Right cardiac atrium (tissue), 5 donors: Measurements from ENCODE around the gene APOF. TPM values are rescaled to one million over a fixed set of nuclear protein-coding genes. Genes with fewer than 3 reads are reported as not detected.
"Not testable (repeated sequence)": the region's sequence is repeated elsewhere in the genome, so short reads cannot be mapped to it uniquely, and the experiment has no call there.

Experiments used
- ATAC-seq, 2 donors: fragments of 200-7000 bp; cut with Tn5 transposase; one replicate each; pipeline versions ENCODE4 v1.8.0 to v1.9.1; 2020; ENCODE audit warnings: moderate library complexity in 2 of 2, mild to moderate bottlenecking in 1 of 2
- DNase-seq, 3 donors: peaks; one replicate each; pipeline ENCODE4 v3.0.0-alpha.2; 2020
- H3K27ac ChIP-seq: one replicate; pipeline ENCODE4 v1.5.1; 2013; ENCODE audit warnings: mild to moderate bottlenecking, low read length, control low read depth, moderate library complexity
- H3K27me3 ChIP-seq: one replicate; pipeline ENCODE4 v1.6.1; 2013; ENCODE audit not compliant: control insufficient read depth, insufficient read depth
- H3K4me1 ChIP-seq: one replicate; pipeline ENCODE4 v1.6.1; 2013; ENCODE audit warnings: low read length; ENCODE audit not compliant: control insufficient read depth, insufficient read depth
- H3K4me3 ChIP-seq: one replicate; pipeline ENCODE4 v1.5.1; 2013; ENCODE audit warnings: low read length, control low read depth
- H3K9me3 ChIP-seq: one replicate; pipeline ENCODE4 v1.6.1; 2013; ENCODE audit warnings: low read length; ENCODE audit not compliant: control insufficient read depth
- WGBS: extraction: QIAGEN DNeasy Blood & Tissue Kit; methylation state at CpG from one replicate; pipeline ENCODE4 v1.1.7; 2013; 5-methylcytosine and 5-hydroxymethylcytosine counted together
- intact Hi-C, 4 donors: fragments of 100-400 bp; cut with DNase I; formaldehyde crosslinking; loops; one replicate each; pipeline versions ENCODE4 v1.11.0 to v1.14.0; 2022 to 2023
- long read RNA-seq, 4 donors: library from polyadenylated mRNA; unstranded; transcript quantifications; one replicate each; pipeline ENCODE4 v2.0.0, GENCODE V29; 2020 to 2021
- polyA plus RNA-seq: library from polyadenylated mRNA; stranded (reverse); fragments of 200-250 nt; gene quantifications from one replicate; pipeline ENCODE4 v1.2.3, GENCODE V29; 2013
- total RNA-seq, 4 donors: library from RNA; stranded (reverse); fragmentation: NEBNext Ultra II Directional; extraction: Animal tissue kit (Norgen Biotek cat#: 25700); gene quantifications; one replicate each; pipeline ENCODE4 v1.2.1, GENCODE V29; 2021
- donor health status: healthy with polysubstance abuse.
- donor health status: DM: no; HTN: yes; CAD: no.
- donor health status: DM: no; HTN: no; CAD: no.
- donor health status: DM: no; HTN: yes; CAD: no; lungs with severe emphysema.
- donor health status: DM: yes; HTN: yes; CAD: no.

The APOF gene
- total RNA-seq = not detected
- polyA plus RNA-seq = not detected
- long read RNA-seq, donor 1 = 0 reads
- long read RNA-seq, donor 2 = 0 reads
- long read RNA-seq, donor 3 = 0 reads
- long read RNA-seq, donor 4 = 0 reads

DNA sequence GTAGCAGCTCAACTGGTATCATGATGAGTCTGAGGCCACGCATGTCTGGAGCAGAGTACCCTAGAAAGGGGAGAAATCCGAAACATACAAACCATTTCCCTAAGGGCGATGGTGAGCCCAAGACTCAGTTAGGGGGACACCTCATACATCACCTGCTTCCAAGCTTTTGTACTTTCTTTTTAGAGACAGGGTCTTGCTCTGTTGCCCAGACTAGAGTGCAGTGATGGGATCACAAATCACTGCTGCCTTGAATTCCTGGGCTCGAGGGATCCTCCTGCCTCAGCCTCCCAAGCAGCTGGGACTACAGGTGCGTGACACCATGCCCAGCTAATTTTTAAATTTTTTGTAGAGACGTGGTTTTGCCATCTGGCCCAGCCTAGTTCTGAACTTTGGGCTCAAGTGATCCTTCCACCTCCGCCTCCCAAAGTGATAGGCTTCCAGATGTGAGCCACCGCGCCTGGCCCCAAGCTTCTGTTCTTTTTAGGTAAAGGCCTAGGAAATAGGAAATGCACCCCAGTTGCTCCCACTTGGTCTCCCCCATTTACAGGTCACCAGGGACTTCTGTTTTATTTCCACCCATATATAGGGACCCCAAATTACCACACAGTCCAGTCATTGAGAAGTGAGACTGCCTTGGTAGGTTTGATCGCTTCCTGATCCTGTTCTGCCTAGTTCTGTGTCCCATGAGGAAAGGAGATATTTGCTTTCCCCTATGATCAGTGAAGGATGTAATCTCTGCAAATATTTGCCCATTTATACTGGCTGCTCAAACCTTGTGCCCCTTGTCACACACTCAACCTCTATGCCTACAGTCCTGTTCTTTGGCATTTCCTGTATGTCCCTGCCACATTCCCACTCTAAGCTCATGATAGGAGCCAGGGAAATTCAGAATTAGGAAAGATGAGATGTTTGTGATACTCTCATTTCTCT, at the start of gene APOF:
APOF (minus strand) TSS at position 728 of the 930 bp plus-strand sequence; CDS start at position 616, 112 bp downstream.
- H3K27ac ChIP-seq = no peak within 1 kb of the TSS
- intact Hi-C loops = loop anchor here in 1 of 4 donors (10.0 kb wide), 1 partner anchor 82 kb away; the partner anchor contains the start of gene TIMELESS
- DNase-seq (no peak), ATAC-seq (no peak)
- H3K9me3 ChIP-seq = no peaks in the 10 kb centered on the region
- H3K27me3 ChIP-seq = no peaks in the 10 kb centered on the region
- H3K4me1 ChIP-seq = peaks cover 2% of the 10 kb centered on the region
- 93% methylated on average over 10 of the region's 10 CpGs for WGBS
- H3K4me3 ChIP-seq = no peak within 1 kb of the TSS

DNA sequence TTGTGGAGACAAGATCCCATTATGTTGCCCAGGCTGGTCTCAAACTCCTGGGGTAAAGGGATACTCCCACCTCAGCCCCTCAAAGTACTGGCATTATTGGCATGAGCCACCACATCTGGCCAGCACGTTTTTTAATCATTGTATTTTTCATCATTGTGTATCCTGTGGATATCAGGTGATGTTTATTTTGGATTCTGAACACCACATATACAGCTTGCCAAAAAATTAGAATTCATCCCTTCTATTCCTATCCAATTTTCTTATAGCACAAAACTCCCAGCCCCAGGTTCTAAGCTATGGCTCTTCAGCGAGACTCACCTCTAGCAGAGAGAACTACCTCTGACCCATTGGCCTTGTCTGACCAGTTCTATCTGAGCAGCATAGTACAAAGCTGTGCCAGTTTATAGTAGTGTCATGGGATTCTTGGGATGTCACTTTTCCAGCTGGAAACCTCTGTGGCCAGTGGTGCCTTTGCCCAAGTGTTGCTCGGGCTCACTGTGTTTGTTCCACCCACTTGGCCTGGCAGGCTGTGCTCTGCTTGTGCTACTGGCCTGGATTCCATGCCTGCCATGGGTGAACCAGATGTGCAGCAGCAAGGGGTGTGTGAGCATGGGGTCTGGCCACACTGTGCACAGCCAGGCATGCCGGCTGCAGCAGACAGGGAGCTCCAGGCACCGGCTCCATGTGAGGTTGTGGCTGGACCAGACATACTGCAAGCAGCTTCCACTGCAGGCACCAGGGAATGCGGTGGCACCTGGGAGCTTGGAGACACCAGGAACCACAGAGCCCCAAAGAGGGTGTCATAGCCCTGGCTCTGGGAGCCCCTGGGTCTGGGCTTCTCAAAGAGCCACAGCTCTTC, 49.4 kb upstream of the APOF start:
- WGBS = 76% methylated on average over 6 of the region's 6 CpGs
- ATAC-seq = peak in 1 of 2 donors; percentile 33
- intact Hi-C loops = no loop called here

DNA sequence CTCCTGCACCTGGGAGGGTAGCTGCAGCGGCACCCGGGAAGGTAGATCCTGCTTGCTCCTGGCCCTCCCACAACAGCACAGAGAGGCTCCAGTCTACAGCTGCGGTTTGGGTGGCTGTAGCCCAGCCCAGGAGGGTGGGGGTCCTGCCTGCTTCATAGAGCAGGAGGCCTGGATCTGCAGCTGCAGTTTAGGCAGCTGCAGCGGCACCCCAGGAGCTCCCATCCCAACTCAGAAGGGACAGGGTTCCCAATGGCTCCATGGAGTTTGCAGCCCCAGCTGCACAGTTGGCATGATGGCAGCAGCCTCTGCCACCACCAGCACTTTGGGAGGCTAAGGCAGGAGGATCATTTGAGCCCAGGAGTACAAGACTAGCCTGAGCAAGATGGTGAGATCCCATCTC, 48.1 kb upstream of the APOF start:
- DNase-seq = no peak
- no peaks in the 10 kb centered on the region for H3K27me3 ChIP-seq
- no peak overlapping the region for H3K27ac ChIP-seq
- no peaks in the 10 kb centered on the region for H3K4me1 ChIP-seq
- WGBS = 91% methylated on average over 4 of the region's 4 CpGs
- H3K4me3 ChIP-seq = no peak overlapping the region
- H3K9me3 ChIP-seq = no peaks in the 10 kb centered on the region
- intact Hi-C loops = no loop called here
- no peak for ATAC-seq

More for the DNA sequence above, 49.4 kb upstream of the APOF start:
- Histone ChIP-seq H3K9me3 (no peaks in the 10 kb centered on the region), H3K4me3 (no peak overlapping the region), H3K4me1 (no peaks in the 10 kb centered on the region), H3K27ac (no peak overlapping the region), H3K27me3 (no peaks in the 10 kb centered on the region)
- no peak for DNase-seq

DNA sequence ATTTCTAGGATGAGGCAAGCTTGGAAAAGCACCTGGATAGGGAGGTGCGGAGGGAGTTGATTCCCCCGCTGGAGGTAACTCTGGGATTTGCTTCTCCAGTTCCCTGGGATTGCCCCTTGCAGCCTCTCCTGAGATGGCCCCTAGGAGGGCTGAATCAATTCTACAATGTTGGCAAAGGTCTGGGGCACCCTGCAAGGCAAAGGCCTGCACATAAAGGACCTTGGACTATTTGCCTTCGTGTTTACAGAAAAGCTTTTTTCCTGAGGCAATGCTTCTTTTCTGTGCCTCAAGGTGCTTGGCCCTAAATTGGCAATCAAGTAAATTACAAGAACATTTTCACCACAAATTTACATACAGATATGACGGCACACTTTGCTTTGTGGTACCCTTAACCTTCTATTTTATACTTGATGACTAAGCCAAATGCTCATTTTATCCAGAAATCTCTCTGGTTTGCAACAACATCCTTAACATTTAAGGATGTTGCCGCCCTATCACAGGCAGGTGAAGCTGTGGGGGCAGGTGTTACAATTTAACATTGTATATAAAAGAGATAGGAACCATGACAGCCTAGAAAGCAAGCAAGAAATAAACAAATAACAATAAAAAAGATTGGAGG, 46.3 kb upstream of the APOF start:
- Histone ChIP-seq H3K9me3 (no peaks in the 10 kb centered on the region), H3K27me3 (no peaks in the 10 kb centered on the region), H3K4me1 (no peaks in the 10 kb centered on the region), H3K4me3 (no peak overlapping the region), H3K27ac (no peak overlapping the region)
- ATAC-seq (no peak), DNase-seq (no peak)
- intact Hi-C loops = no loop called here
- 93% methylated on average over 5 of the region's 5 CpGs for WGBS

DNA sequence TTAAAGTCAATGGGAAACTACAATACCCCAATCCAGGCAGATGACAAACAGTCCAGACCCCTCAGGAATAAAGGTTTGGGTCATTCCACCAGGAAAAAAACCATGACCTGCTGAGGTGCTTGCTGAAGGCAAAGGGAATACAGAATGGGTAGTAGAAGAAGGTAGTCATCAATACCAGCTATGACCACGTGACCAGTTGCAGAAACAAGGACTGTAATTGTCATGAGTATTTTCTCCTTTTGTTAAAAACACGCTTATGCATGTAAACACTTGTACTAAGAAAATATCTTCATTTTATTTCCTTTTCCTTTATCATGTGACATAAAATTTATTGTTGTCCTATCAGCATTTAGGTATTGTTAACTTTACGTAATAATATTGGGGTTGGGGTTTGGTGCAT, 41.6 kb upstream of the APOF start:
- H3K4me3 ChIP-seq, H3K27me3 ChIP-seq, H3K9me3 ChIP-seq, DNase-seq, intact Hi-C loops, ATAC-seq, H3K4me1 ChIP-seq, H3K27ac ChIP-seq: not testable (repeated sequence)
- 90% methylated on average over 3 of the region's 3 CpGs for WGBS

- H3K27ac ChIP-seq, H3K27me3 ChIP-seq, ATAC-seq, intact Hi-C loops, H3K9me3 ChIP-seq, H3K4me1 ChIP-seq, DNase-seq, H3K4me3 ChIP-seq: not testable (repeated sequence)
Observed at GRCh38 chr12:56401612-56402011, 39.0 kb upstream of the APOF start.

DNA sequence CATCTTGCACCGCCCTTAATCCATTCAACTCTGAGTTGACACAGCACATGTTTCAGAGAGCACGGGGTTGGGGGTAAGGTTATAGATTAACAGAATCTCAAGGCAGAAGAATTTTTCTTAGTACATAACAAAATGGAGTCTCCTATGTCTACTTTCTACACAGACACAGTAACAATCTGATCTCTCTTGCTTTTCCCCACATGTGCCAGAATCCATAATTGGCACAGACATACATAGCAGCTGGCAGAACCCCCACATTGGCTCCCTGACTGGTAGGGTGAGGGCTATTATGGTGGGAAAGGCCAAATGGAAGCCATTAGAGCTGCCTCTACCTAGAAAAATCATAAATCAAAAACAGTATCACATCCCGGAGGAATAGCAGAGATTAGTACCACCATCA, 38.5 kb upstream of the APOF start:
- H3K9me3 ChIP-seq, H3K27ac ChIP-seq, ATAC-seq, H3K4me1 ChIP-seq, H3K27me3 ChIP-seq, intact Hi-C loops, DNase-seq, H3K4me3 ChIP-seq: not testable (repeated sequence)
- 98% methylated on average over 1 of the region's 3 CpGs for WGBS

DNA sequence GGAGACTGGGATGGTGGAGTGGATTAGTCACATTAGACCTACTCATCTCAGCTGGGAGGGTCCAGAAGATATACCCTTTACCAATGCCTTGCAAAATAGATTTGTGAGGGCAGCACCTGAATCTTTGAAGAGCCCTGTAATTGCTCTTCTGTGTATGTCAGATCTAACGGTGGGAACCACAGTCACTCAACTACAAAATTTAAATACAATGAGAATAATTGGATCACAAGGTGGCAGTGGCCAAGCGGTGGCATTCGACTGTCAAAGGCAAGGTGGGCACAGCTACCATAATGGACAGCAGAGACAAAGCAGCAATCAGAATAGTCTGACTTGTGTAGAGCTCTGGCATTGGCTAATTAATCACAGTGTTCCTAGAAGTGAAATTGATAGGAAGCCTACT, 36.8 kb upstream of the APOF start:
- H3K27me3 ChIP-seq, DNase-seq, H3K27ac ChIP-seq, H3K4me1 ChIP-seq, H3K4me3 ChIP-seq, H3K9me3 ChIP-seq, ATAC-seq, intact Hi-C loops: not testable (repeated sequence)
- 84% methylated on average over 3 of the region's 3 CpGs for WGBS

- no peak for DNase-seq
- no peak for ATAC-seq
- intact Hi-C loops = no loop called here
Observed at GRCh38 chr12:56398324-56398723, 35.7 kb upstream of the APOF start.

GRCh38 chr12:56392331-56392730, 29.7 kb upstream of the APOF start:
- no peak overlapping the region for H3K4me3 ChIP-seq
- no peak overlapping the region for H3K27ac ChIP-seq
- ATAC-seq (no peak), DNase-seq (no peak)
- no peaks in the 10 kb centered on the region for H3K27me3 ChIP-seq
- H3K4me1 ChIP-seq = no peaks in the 10 kb centered on the region
- intact Hi-C loops = no loop called here
- WGBS = over 99% methylated on average over 2 of the region's 2 CpGs
- no peaks in the 10 kb centered on the region for H3K9me3 ChIP-seq

More at GRCh38 chr12:56398324-56398723, 35.7 kb upstream of the APOF start:
- H3K27ac ChIP-seq = no peak overlapping the region
- H3K4me3 ChIP-seq = no peak overlapping the region
- no peaks in the 10 kb centered on the region for H3K9me3 ChIP-seq
- no peaks in the 10 kb centered on the region for H3K27me3 ChIP-seq
- H3K4me1 ChIP-seq = no peaks in the 10 kb centered on the region
